ENCODE data around the gene GNAT1. TPM values are rescaled to one million over a fixed set of nuclear protein-coding genes. Genes with fewer than 3 reads are reported as not detected.

GNAT1 gene
- total RNA-seq, 6 donors from 2014 or later = 0.10 to 0.40 TPM; not detected in 4

DNA sequence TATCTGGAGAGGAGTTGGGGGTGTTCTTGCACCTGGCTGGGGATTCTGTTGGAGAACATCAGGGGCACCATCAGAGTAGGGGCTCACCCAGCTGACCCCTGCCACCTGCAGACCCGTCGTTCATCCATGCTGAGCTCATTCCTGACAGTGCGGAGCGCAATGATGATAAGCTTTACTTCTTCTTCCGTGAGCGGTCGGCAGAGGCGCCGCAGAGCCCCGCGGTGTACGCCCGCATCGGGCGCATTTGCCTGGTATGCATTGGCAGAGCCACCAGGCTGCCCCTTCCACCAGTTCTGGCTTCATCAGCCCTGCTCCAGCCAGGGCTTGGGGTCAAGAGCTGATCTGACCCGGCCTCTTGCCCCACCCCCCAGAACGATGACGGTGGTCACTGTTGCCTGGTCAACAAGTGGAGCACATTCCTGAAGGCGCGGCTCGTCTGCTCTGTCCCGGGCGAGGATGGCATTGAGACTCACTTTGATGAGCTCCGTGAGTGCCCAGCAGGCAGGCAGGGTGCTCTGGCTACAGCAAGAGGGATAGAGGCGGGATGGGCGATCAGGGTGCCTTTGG is 8.8 kb upstream of the GNAT1 start:
- TF ChIP-seq EP300 (IDR thresholded peaks at IDR 0.05) = no peak
- TF ChIP-seq, protein P1, sequence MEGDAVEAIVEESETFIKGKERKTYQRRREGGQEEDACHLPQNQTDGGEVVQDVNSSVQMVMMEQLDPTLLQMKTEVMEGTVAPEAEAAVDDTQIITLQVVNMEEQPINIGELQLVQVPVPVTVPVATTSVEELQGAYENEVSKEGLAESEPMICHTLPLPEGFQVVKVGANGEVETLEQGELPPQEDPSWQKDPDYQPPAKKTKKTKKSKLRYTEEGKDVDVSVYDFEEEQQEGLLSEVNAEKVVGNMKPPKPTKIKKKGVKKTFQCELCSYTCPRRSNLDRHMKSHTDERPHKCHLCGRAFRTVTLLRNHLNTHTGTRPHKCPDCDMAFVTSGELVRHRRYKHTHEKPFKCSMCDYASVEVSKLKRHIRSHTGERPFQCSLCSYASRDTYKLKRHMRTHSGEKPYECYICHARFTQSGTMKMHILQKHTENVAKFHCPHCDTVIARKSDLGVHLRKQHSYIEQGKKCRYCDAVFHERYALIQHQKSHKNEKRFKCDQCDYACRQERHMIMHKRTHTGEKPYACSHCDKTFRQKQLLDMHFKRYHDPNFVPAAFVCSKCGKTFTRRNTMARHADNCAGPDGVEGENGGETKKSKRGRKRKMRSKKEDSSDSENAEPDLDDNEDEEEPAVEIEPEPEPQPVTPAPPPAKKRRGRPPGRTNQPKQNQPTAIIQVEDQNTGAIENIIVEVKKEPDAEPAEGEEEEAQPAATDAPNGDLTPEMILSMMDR (IDR thresholded peaks at IDR 0.05) = no peak
- TF ChIP-seq POLR2A (IDR thresholded peaks at IDR 0.05) = no peak
- TF ChIP-seq POLR2AphosphoS5 (IDR thresholded peaks at IDR 0.05) = no peak
- 89 to 94% methylated on average over 25 to 26 of the region's 26 CpGs for WGBS, 2 donors
- ATAC-seq (ENCODE audit: low FRiP score in 2 of 2) = no peak
- no peak overlapping the region for H3K27ac ChIP-seq
- no peaks in the 10 kb centered on the region for H3K4me1 ChIP-seq
- no peaks in the 10 kb centered on the region for H3K27me3 ChIP-seq
- H3K4me3 ChIP-seq = no peak overlapping the region
- no peaks in the 10 kb centered on the region for H3K9me3 ChIP-seq
- DNase-seq = peak in 1 of 2 donors; percentile 80
- H3K36me3 ChIP-seq = peaks cover 0 to 66% (median 28%) of the 10 kb centered on the region in 4 donors

DNA sequence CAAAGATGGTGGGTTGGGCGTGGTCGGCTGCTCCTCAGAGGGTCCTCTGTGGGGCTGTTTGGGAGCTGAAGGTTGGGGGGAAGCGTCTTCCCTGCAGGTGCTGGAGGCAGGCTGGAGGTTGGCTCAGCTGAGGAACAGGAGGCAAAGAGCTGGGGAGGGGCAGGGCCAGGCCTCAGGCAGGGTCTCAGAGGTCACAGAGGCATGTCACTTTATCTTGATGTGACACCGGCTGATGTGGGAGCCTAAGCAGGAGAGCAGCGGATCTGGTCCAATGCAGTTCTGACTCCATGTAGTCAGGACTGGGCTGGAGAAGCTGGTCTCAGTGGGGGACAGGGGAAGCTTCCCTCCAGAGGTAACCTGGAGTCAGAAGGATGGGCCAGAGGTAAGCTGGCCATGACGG is 7.7 kb upstream of the GNAT1 start:
- peaks cover 0 to 76% (median 31%) of the 10 kb centered on the region in 4 donors for H3K36me3 ChIP-seq
- no peak for DNase-seq
- TF ChIP-seq EP300 (IDR thresholded peaks at IDR 0.05) (no peak), POLR2A (IDR thresholded peaks at IDR 0.05) (no peak), POLR2AphosphoS5 (IDR thresholded peaks at IDR 0.05) (no peak)
- TF ChIP-seq, protein P1 (IDR thresholded peaks at IDR 0.05) = no peak
- H3K4me3 ChIP-seq = no peak overlapping the region
- no peak for ATAC-seq (ENCODE audit: low FRiP score in 2 of 2)
- no peaks in the 10 kb centered on the region for H3K9me3 ChIP-seq
- no peak overlapping the region for H3K27ac ChIP-seq
- WGBS, 2 donors = 84 to 91% methylated on average over 5 to 6 of the region's 6 CpGs
- no peaks in the 10 kb centered on the region for H3K27me3 ChIP-seq
- H3K4me1 ChIP-seq = peaks cover 0 to under 1% (median 0%) of the 10 kb centered on the region in 4 donors

DNA sequence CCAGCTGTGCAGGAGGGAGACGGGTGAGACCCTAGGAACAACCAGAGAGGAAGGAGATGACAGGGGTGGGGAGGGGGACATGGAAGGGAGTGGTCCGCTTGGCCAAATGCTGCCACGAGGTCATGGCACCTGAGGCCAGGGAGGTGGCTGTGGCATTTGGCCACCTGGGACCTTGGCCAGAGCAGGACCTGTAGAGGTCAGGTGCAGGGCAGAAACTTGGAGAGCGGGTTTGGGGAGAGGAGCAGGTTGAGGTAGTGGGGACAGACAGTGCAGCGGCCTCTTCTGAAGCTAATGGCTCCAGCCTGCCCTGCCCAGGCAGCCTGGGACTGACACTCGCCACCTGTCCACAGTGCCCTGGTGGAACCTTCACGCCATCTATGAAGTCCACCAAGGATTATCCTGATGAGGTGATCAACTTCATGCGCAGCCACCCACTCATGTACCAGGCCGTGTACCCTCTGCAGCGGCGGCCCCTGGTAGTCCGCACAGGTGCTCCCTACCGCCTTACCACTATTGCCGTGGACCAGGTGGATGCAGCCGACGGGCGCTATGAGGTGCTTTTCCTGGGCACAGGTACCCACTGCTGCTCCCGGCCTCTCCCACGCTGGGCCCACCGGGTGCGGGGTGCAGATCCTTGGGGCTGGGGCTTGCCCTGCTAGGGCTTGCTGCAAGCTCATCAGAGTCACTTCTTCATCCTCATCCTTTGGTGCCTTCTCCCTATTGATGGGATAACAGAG is 7.0 kb upstream of the GNAT1 start:
- peak in 1 of 2 donors; percentile 68 for DNase-seq
- H3K4me3 ChIP-seq = no peak overlapping the region
- 93 to 95% methylated on average over 19 to 21 of the region's 21 CpGs for WGBS, 2 donors

DNA sequence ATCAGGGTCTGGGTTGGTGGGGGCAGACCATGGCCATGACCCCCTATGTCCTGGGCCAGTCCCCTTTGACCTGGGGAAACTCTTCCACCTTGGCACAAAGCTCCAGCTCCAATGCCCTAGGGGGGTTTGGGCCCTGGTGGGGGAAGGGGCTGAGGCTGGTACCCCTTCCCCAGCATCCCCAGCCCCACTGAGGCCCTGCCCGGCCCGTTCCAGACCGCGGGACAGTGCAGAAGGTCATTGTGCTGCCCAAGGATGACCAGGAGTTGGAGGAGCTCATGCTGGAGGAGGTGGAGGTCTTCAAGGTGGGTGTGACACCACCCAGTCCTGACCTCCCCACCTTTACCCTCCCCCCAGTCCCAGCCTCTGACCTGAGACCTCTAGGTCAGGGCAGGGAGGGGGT is 6.2 kb upstream of the GNAT1 start:
- TF ChIP-seq, protein P1 (IDR thresholded peaks at IDR 0.05) = no peak
- no peak for TF ChIP-seq POLR2A (IDR thresholded peaks at IDR 0.05)
- H3K27ac ChIP-seq = no peak overlapping the region
- H3K27me3 ChIP-seq = no peaks in the 10 kb centered on the region
- H3K9me3 ChIP-seq = no peaks in the 10 kb centered on the region
- peaks cover 0 to 9% (median 0%) of the 10 kb centered on the region in 4 donors for H3K4me1 ChIP-seq
- WGBS, 2 donors = 93 to 100% methylated on average over 2 to 4 of the region's 4 CpGs
- H3K36me3 ChIP-seq = peaks cover 0 to 75% (median 31%) of the 10 kb centered on the region in 4 donors
- no peak overlapping the region for H3K4me3 ChIP-seq
- DNase-seq (no peak), ATAC-seq (ENCODE audit: low FRiP score in 2 of 2) (no peak)

More for the DNA sequence above, 7.0 kb upstream of the GNAT1 start:
- Histone ChIP-seq H3K27me3 (no peaks in the 10 kb centered on the region), H3K36me3 (peaks cover 0 to 76% (median 31%) of the 10 kb centered on the region in 4 donors), H3K27ac (no peak overlapping the region), H3K4me1 (peaks cover 0 to 7% (median 0%) of the 10 kb centered on the region in 4 donors), H3K9me3 (no peaks in the 10 kb centered on the region)
- TF ChIP-seq POLR2A (IDR thresholded peaks at IDR 0.05) (no peak), POLR2AphosphoS5 (IDR thresholded peaks at IDR 0.05) (no peak)
- TF ChIP-seq, protein P1 (IDR thresholded peaks at IDR 0.05) = no peak
- peak in 1 of 2 donors; percentile 2 for ATAC-seq (ENCODE audit: low FRiP score in 2 of 2)

All from upper lobe of left lung (tissue), 6 donors.